NOMO-1 (cell line): ENCODE measurements around the gene OXGR1.
A peak's percentile ranks its signal among the peaks of the same experiment; 100 is the strongest.

ENCODE experiments used
- DNase-seq, 2 experiments: peaks; one replicate each; lab custom pipeline; 2025; ENCODE audit not compliant: unreplicated experiment in 2 of 2; lab: John Stamatoyannopoulos, UW

OXGR1 gene

GRCh38 chr13:96966415-96967102 is 27.7 kb downstream of the OXGR1 start:
- DNase-seq = no peak

GRCh38 chr13:96963786-96964475 is 30.3 kb downstream of the OXGR1 start:
- DNase-seq = no peak

GRCh38 chr13:96960379-96960778 is 33.9 kb downstream of the OXGR1 start:
- DNase-seq = no peak

- peak; percentile 23 to 49 for DNase-seq
These were observed 35.9 kb downstream of the OXGR1 start for GRCh38 chr13:96958286-96958891.

GRCh38 chr13:96952595-96952994 is 41.7 kb downstream of the OXGR1 start:
- DNase-seq = no peak

- DNase-seq = peak; percentile 69 to 76
These were observed 46.1 kb downstream of the OXGR1 start for GRCh38 chr13:96948127-96948526.

- no peak for DNase-seq
These were observed 46.8 kb downstream of the OXGR1 start for GRCh38 chr13:96947343-96947910.

GRCh38 chr13:96946709-96947311 is 47.5 kb downstream of the OXGR1 start:
- no peak for DNase-seq

GRCh38 chr13:96940961-96941360 is 53.3 kb downstream of the OXGR1 start:
- DNase-seq = peak; percentile 30 to 76

GRCh38 chr13:96935901-96936300 is 58.4 kb downstream of the OXGR1 start:
- no peak for DNase-seq
